H1 (cell line): ENCODE measurements around the gene IYD. TPM values are rescaled to one million over a fixed set of nuclear protein-coding genes. Genes with fewer than 3 reads are reported as not detected.

Experiments used
- CTCF ChIA-PET: fragments of 300-600 bp; sonication (Branson Sonifier 250); formaldehyde crosslinking; loops from one replicate; lab custom pipeline; 2021; ENCODE audit not compliant: partially characterized antibody; lab: Charles Lee
- POLR2A ChIA-PET: fragments of 300-600 bp; sonication (Branson Sonifier 250); formaldehyde crosslinking; loops from one replicate; lab custom pipeline; 2021; ENCODE audit warnings: inconsistent platforms; ENCODE audit not compliant: partially characterized antibody; lab: Charles Lee
- DNase-seq, 2 experiments: peaks; one replicate each; pipeline versions ENCODE4 v3.0.0 to v3.0.0-alpha.2; 2010 to 2022; ENCODE audit warnings: low spot score in 2 of 2, low read depth in 1 of 2, mixed read lengths in 1 of 2
- FAIRE-seq: peaks from 2 replicates; lab custom pipeline; 2011; peaks lifted over from hg19 to GRCh38; lab: Jason Lieb, UNC
- H2AFZ ChIP-seq: 2 replicates; pipeline ENCODE4 v1.8.1; 2012; ENCODE audit warnings: low read length, inconsistent platforms
- H2AK5ac ChIP-seq: 2 replicates; pipeline ENCODE4 v1.6.1; 2013; ENCODE audit warnings: low read depth, low read length
- H2BK120ac ChIP-seq: replicated peaks from 2 replicates; pipeline ENCODE3; 2013; ENCODE audit warnings: low read depth, low read length, inconsistent platforms
- H2BK12ac ChIP-seq: 2 replicates; pipeline ENCODE4 v1.6.1; 2013; ENCODE audit warnings: low read depth, low read length
- H2BK15ac ChIP-seq: 2 replicates; pipeline ENCODE4 v1.6.1; 2013; ENCODE audit warnings: low read length
- H2BK20ac ChIP-seq: 2 replicates; pipeline ENCODE4 v1.6.1; 2013; ENCODE audit warnings: low read length
- H2BK5ac ChIP-seq: 2 replicates; pipeline ENCODE4 v1.6.1; 2013; ENCODE audit warnings: low read depth, low read length
- H3K14ac ChIP-seq: 2 replicates; pipeline ENCODE4 v1.6.1; 2013; ENCODE audit warnings: inconsistent platforms; ENCODE audit not compliant: insufficient read length
- H3K18ac ChIP-seq: 2 replicates; pipeline ENCODE4 v1.6.1; 2013; ENCODE audit warnings: low read length; ENCODE audit errors: extremely low read depth
- H3K23ac ChIP-seq: 2 replicates; pipeline ENCODE4 v1.6.1; 2013; ENCODE audit warnings: inconsistent platforms; ENCODE audit not compliant: insufficient read length
- H3K23me2 ChIP-seq: 2 replicates; pipeline ENCODE4 v1.6.1; 2013; ENCODE audit warnings: low read depth, low read length
- H3K27ac ChIP-seq: 2 replicates; pipeline ENCODE4 v1.6.1; 2011; ENCODE audit warnings: low read depth, low read length, inconsistent platforms
- H3K27me3 ChIP-seq, 4 experiments: replicated peaks in 1 of 4; 1 replicate in 1 of 4; 2 replicates in 3 of 4; pipeline versions ENCODE4 v1.6.1 to v1.8.1; 2011 to 2013; ENCODE audit warnings: low read length in 3 of 4, mild to moderate bottlenecking in 3 of 4, inconsistent platforms in 2 of 4, mixed read lengths in 2 of 4, moderate library complexity in 1 of 4; ENCODE audit not compliant: control insufficient read depth in 3 of 4, insufficient read depth in 3 of 4; ENCODE audit errors: extremely low read depth in 1 of 4
- H3K36me3 ChIP-seq, 4 experiments: 2 replicates each; pipeline versions ENCODE4 v1.6.1 to v1.8.1; 2011 to 2013; ENCODE audit warnings: mild to moderate bottlenecking in 4 of 4, low read length in 3 of 4, moderate library complexity in 2 of 4, control low read depth in 1 of 4, inconsistent platforms in 1 of 4; ENCODE audit not compliant: insufficient read depth in 4 of 4, control insufficient read depth in 2 of 4
- H3K4ac ChIP-seq: replicated peaks from 2 replicates; pipeline ENCODE3; 2013; ENCODE audit warnings: low read length, low read depth, mixed read lengths, inconsistent platforms; ENCODE audit not compliant: insufficient read length
- H3K4me1 ChIP-seq, 4 experiments: replicated peaks in 1 of 4; 1 replicate in 1 of 4; 2 replicates in 3 of 4; pipeline versions ENCODE4 v1.6.1 to v1.8.1; 2011 to 2013; ENCODE audit warnings: low read length in 3 of 4, inconsistent platforms in 2 of 4, mixed read lengths in 1 of 4; ENCODE audit not compliant: insufficient read depth in 4 of 4, control insufficient read depth in 3 of 4
- H3K4me2 ChIP-seq, 2 experiments: 2 replicates each; pipeline versions ENCODE4 v1.6.1 to v1.8.1; 2011 to 2013; ENCODE audit warnings: low read depth in 2 of 2, low read length in 2 of 2, control low read depth in 1 of 2, inconsistent platforms in 1 of 2, mild to moderate bottlenecking in 1 of 2; ENCODE audit not compliant: insufficient read depth in 1 of 2
- H3K4me3 ChIP-seq, 4 experiments: fragments of 200-600, 300-600 bp in 1 of 4; sonication (generic), shearing (Covaris generic), sonication (Bioruptor Twin) in 1 of 4; 2 replicates each; pipeline versions ENCODE4 v1.5.1 to v1.8.1; 2011 to 2016; ENCODE audit warnings: low read length in 4 of 4, low read depth in 3 of 4, control low read depth in 2 of 4, inconsistent platforms in 2 of 4, mild to moderate bottlenecking in 2 of 4, mixed read lengths in 1 of 4, moderate library complexity in 1 of 4; ENCODE audit not compliant: insufficient read depth in 2 of 4; ENCODE audit errors: extremely low read depth in 1 of 4
- H3K56ac ChIP-seq: replicated peaks from 2 replicates; pipeline ENCODE3; 2013; ENCODE audit warnings: low read depth, mild to moderate bottlenecking, mixed read lengths, low read length, inconsistent platforms; ENCODE audit not compliant: insufficient read length
- H3K79me1 ChIP-seq: 2 replicates; pipeline ENCODE4 v1.6.1; 2013; ENCODE audit warnings: low read depth, low read length, control low read depth
- H3K79me2 ChIP-seq, 2 experiments: 2 replicates each; pipeline versions ENCODE4 v1.6.1 to v1.8.1; 2012 to 2013; ENCODE audit warnings: low read length in 2 of 2, mild to moderate bottlenecking in 2 of 2, inconsistent platforms in 1 of 2; ENCODE audit not compliant: insufficient read depth in 2 of 2, control insufficient read depth in 1 of 2
- H3K9ac ChIP-seq, 4 experiments: replicated peaks in 1 of 4; 1 replicate in 1 of 4; 2 replicates in 3 of 4; pipeline versions ENCODE4 v1.6.1 to v1.8.1; 2011 to 2013; ENCODE audit warnings: low read depth in 3 of 4, low read length in 3 of 4, control low read depth in 2 of 4, mild to moderate bottlenecking in 2 of 4, moderate library complexity in 2 of 4, inconsistent platforms in 1 of 4; ENCODE audit errors: extremely low read depth in 1 of 4
- H3K9me3 ChIP-seq, 2 experiments: 2 replicates each; pipeline versions ENCODE4 v1.6.1 to v1.8.1; 2012 to 2013; ENCODE audit warnings: mild to moderate bottlenecking in 2 of 2, moderate library complexity in 2 of 2, control low read depth in 1 of 2, inconsistent platforms in 1 of 2, low read depth in 1 of 2, low read length in 1 of 2, mixed read lengths in 1 of 2; ENCODE audit not compliant: insufficient read depth in 2 of 2
- H4K20me1 ChIP-seq, 2 experiments: replicated peaks in 1 of 2; 2 replicates each; pipeline versions ENCODE3 to v1.8.1; 2011 to 2013; ENCODE audit warnings: inconsistent platforms in 2 of 2, low read length in 2 of 2, mild to moderate bottlenecking in 1 of 2; ENCODE audit not compliant: insufficient read depth in 2 of 2, control insufficient read depth in 1 of 2
- H4K5ac ChIP-seq: 2 replicates; pipeline ENCODE4 v1.6.1; 2013; ENCODE audit warnings: low read length, low read depth, mixed read lengths, inconsistent platforms; ENCODE audit not compliant: insufficient read length
- H4K8ac ChIP-seq: 2 replicates; pipeline ENCODE4 v1.8.0; 2013; ENCODE audit warnings: mild to moderate bottlenecking, moderate library complexity, low read length, inconsistent platforms; ENCODE audit not compliant: insufficient read depth; ENCODE audit errors: extremely low read depth
- H4K91ac ChIP-seq: replicated peaks from 2 replicates; pipeline ENCODE3; 2013; ENCODE audit warnings: low read length, mixed read lengths, inconsistent platforms; ENCODE audit not compliant: insufficient read length
- CEBPB ChIP-seq: IDR thresholded peaks from 2 replicates; pipeline ENCODE4 v1.6.1; 2012; ENCODE audit warnings: low read depth, low read length
- EGR1 ChIP-seq: IDR thresholded peaks from 2 replicates; pipeline ENCODE4 v1.6.1; 2011; ENCODE audit warnings: low read depth, low read length, borderline replicate concordance
- FOSL1 ChIP-seq: IDR thresholded peaks from 2 replicates; pipeline ENCODE4 v1.6.1; 2011; ENCODE audit warnings: mild to moderate bottlenecking, low read depth, low read length, moderate library complexity; ENCODE audit not compliant: insufficient read depth
- PHF8 ChIP-seq: fragments of 200-600 bp; sonication (generic); conservative IDR thresholded peaks from 2 replicates; pipeline ENCODE4 v1.7.1; 2012; ENCODE audit warnings: low read depth, mild to moderate bottlenecking, inconsistent platforms, low read length, moderate library complexity
- RAD21 ChIP-seq, 2 experiments: IDR thresholded peaks in 1 of 2; conservative IDR thresholded peaks in 1 of 2; 2 replicates each; pipeline ENCODE4 v1.6.1; 2011; ENCODE audit warnings: low read depth in 2 of 2, low read length in 2 of 2, improper control_type of control experiment in 1 of 2, inconsistent platforms in 1 of 2, mild to moderate bottlenecking in 1 of 2, moderate library complexity in 1 of 2
- RFX5 ChIP-seq: IDR thresholded peaks from 2 replicates; pipeline ENCODE4 v1.6.1; 2011; ENCODE audit warnings: low read depth, low read length, improper control_type of control experiment, borderline replicate concordance
- SIX5 ChIP-seq: IDR thresholded peaks from 2 replicates; pipeline ENCODE4 v1.6.1; 2011; ENCODE audit warnings: mild to moderate bottlenecking, low read depth, low read length
- WGBS, 2 experiments: shearing (Covaris generic) in 1 of 2; methylation state at CpG; one replicate each; pipeline versions ENCODE4 v1.1.6 to v1.1.7; 2013 to 2015; ENCODE audit warnings: low lambda C conversion rate in 2 of 2, mixed read lengths in 2 of 2, inconsistent platforms in 1 of 2, low coverage in 1 of 2, missing lambda C conversion rate in 1 of 2; ENCODE audit not compliant: insufficient replicate concordance in 2 of 2, insufficient coverage in 1 of 2, insufficient read length in 1 of 2; ENCODE audit errors: extremely low coverage in 1 of 2, missing lambda C conversion rate in 1 of 2; 5-methylcytosine and 5-hydroxymethylcytosine counted together
- polyA plus RNA-seq, 7 experiments: library from polyadenylated mRNA; depleted of rRNA in 3 of 7; stranded (reverse) in 5 of 7; unstranded in 2 of 7; fragments of >200 nt in 5 of 7; fragments of 200-250 nt in 2 of 7; gene quantifications; 1 replicate in 5 of 7; 2 replicates in 1 of 7; 4 replicates in 1 of 7; pipeline versions ENCODE4 v1.2.1 to v1.2.3, GENCODE V29; 2011 to 2013; ENCODE audit warnings: missing spikeins in 2 of 7, mixed read lengths in 2 of 7
- total RNA-seq: library from RNA; stranded (reverse); fragmentation: NEBNext Ultra II Directional; extraction: Animal tissue kit (Norgen Biotek cat#: 25700); gene quantifications from 2 replicates; pipeline ENCODE4 v1.2.1, GENCODE V29; 2021

The IYD gene
- total and polyA plus RNA-seq, 2 of the 8 experiments (the other 6 are each of a cell fraction or from before 2014, with no cell fraction given): not detected

GRCh38 chr6:150410906-150411305, 42.1 kb downstream of the IYD start:
- Histone ChIP-seq H3K27ac (no peak overlapping the region), H3K4ac (no peak overlapping the region), H4K5ac (no peak overlapping the region), H2BK12ac (no peak overlapping the region), H3K4me1 (no peaks in the 10 kb centered on the region), H2BK5ac (no peak overlapping the region), H2AFZ (no peak overlapping the region), H3K56ac (no peak overlapping the region), H3K4me2 (no peak overlapping the region), H2AK5ac (no peak overlapping the region), H3K23me2 (no peaks in the 10 kb centered on the region), H2BK15ac (no peak overlapping the region), H3K18ac (no peak overlapping the region), H3K23ac (no peak overlapping the region), H4K20me1 (no peaks in the 10 kb centered on the region), H3K14ac (no peak overlapping the region), H2BK20ac (no peak overlapping the region), H3K79me1 (no peaks in the 10 kb centered on the region), H4K8ac (no peak overlapping the region), H3K9me3 (no peaks in the 10 kb centered on the region), H3K4me3 (no peak overlapping the region), H3K36me3 (no peaks in the 10 kb centered on the region), H3K9ac (no peak overlapping the region), H4K91ac (no peak overlapping the region), H2BK120ac (no peak overlapping the region), H3K27me3 (no peaks in the 10 kb centered on the region; a peak in 1 of 7 replicates), H3K79me2 (no peaks in the 10 kb centered on the region)
- ChIA-PET CTCF (interaction anchor here (0.7 to 1.5 kb wide), 6 partner anchors 9 to 329 kb away, joined by 3 to 10 read pairs (median 3); no protein-coding TSS in a partner anchor), POLR2A (no interaction called here)
- WGBS, 2 experiments: 35% methylated on average over 2 of the region's 2 CpGs; no CpG with 5 or more reads in 1 of the 2 experiments
- DNase-seq (no peak), FAIRE-seq (no peak)
- TF ChIP-seq EGR1 (no peak), RAD21 (IDR thresholded peaks at IDR 0.05 in 1 of 2, conservative IDR thresholded peaks at IDR 0.05 in 1 of 2; ENCODE audit: low read depth in 2 of 2, low read length in 2 of 2) (no peak), CEBPB (no peak), FOSL1 (no peak), SIX5 (no peak), PHF8 (no peak), RFX5 (no peak)
